OCI-LY1 (cell line): ENCODE results near the gene NIPA2.

ENCODE experiments used
- EZH2 ChIP-seq: fragments of 200-600 bp; sonication (generic), shearing (Covaris generic); IDR thresholded peaks from 2 replicates; pipeline ENCODE4 v1.8.0; 2017; ENCODE audit warnings: borderline replicate concordance, mixed run types, mild to moderate bottlenecking, antibody characterized with exemption, low read length, moderate library complexity, mixed read lengths
- TF ChIP-seq, protein P1 (sequence below): fragments of 200-600 bp; sonication (generic), shearing (Covaris generic); IDR thresholded peaks from 2 replicates; pipeline ENCODE4 v1.5.1; 2017; ENCODE audit warnings: mild to moderate bottlenecking, antibody characterized with exemption, low read length, moderate library complexity, mixed read lengths

DNA sequence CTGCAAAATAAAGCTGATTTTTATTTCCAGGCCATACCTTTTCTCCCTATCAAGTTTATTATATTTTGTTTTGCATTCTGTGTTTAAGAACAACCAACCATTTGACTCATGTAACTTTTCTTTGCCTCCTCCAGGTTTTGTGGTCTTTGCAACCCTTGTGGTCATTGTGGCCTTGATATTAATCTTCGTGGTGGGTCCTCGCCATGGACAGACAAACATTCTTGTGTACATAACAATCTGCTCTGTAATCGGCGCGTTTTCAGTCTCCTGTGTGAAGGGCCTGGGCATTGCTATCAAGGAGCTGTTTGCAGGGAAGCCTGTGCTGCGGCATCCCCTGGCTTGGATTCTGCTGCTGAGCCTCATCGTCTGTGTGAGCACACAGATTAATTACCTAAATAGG lies 27.6 kb downstream of the NIPA2 start:
- TF ChIP-seq, protein P1, sequence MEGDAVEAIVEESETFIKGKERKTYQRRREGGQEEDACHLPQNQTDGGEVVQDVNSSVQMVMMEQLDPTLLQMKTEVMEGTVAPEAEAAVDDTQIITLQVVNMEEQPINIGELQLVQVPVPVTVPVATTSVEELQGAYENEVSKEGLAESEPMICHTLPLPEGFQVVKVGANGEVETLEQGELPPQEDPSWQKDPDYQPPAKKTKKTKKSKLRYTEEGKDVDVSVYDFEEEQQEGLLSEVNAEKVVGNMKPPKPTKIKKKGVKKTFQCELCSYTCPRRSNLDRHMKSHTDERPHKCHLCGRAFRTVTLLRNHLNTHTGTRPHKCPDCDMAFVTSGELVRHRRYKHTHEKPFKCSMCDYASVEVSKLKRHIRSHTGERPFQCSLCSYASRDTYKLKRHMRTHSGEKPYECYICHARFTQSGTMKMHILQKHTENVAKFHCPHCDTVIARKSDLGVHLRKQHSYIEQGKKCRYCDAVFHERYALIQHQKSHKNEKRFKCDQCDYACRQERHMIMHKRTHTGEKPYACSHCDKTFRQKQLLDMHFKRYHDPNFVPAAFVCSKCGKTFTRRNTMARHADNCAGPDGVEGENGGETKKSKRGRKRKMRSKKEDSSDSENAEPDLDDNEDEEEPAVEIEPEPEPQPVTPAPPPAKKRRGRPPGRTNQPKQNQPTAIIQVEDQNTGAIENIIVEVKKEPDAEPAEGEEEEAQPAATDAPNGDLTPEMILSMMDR = no peak
- TF ChIP-seq EZH2 = no peak
